Fibroblast of gingiva (primary cell): Measurements from ENCODE around the gene ZKSCAN1.

Experiments
- DNase-seq: peaks from one replicate; pipeline ENCODE4 v3.0.0-alpha.2; 2011; ENCODE audit warnings: low read depth

ZKSCAN1 gene

GRCh38 chr7:100080907-100081534 is 65.6 kb downstream of the ZKSCAN1 start:
- no peak for DNase-seq

GRCh38 chr7:100081535-100082102 is 66.2 kb downstream of the ZKSCAN1 start, which contains the start of gene ZNF3:
TSS of gene ZNF3 (minus strand) at chr7:100081723. CDS start at chr7:100077357, 4,366 bp downstream.
- peak; percentile 99 for DNase-seq

- DNase-seq, result no peak
Measured at GRCh38 chr7:100082978-100083377, 67.6 kb downstream of the ZKSCAN1 start.

GRCh38 chr7:100085515-100085914 is 70.1 kb downstream of the ZKSCAN1 start:
- no peak for DNase-seq

- peak; percentile 91 for DNase-seq
Measured at GRCh38 chr7:100087055-100087750, 71.8 kb downstream of the ZKSCAN1 start.

GRCh38 chr7:100088095-100088620 is 72.8 kb downstream of the ZKSCAN1 start:
- no peak for DNase-seq

- DNase-seq, result peak; percentile 79
Measured at GRCh38 chr7:100088621-100089457, 73.4 kb downstream of the ZKSCAN1 start, which contains the start of gene COPS6. TSS of gene COPS6 (plus strand) at chr7:100088969. CDS start at chr7:100088991, 22 bp downstream.

GRCh38 chr7:100089458-100090196 is 74.2 kb downstream of the ZKSCAN1 start:
- DNase-seq, result no peak

GRCh38 chr7:100090527-100091410 is 75.4 kb downstream of the ZKSCAN1 start:
- no peak for DNase-seq
